Measurements from ENCODE around the gene ICE2.

ICE2 gene

DNA sequence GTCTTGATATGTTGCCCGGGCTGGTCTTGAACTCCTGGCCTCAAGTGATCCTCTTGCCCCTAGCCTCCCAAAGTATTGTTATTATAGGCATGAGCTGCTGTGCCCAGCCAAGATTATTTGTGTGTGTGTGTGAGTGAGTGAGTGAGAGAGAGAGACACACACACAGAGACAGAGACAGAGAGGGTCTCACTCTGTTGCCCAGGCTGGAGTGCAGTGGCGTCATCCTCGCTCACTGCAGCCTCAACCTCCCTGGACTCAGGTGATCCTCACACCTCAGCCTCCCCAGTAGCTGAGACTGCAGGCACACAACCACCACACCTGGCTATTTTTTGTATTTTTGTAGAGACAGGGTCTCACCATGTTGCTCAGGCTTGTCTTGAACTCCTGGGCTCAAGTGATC, 5.8 kb downstream of the ICE2 start:
- H3K9me2 ChIP-seq (replicated peaks; ENCODE audit: insufficient read depth, low read length) = no peaks in the 10 kb centered on the region
- no peak overlapping the region for H3K4me3 ChIP-seq (ENCODE audit: low read length)
- no peak for DNase-seq
- H3K4me2 ChIP-seq (ENCODE audit: low read depth, low read length) = no peak overlapping the region
- TF ChIP-seq EZH2phosphoT487 (IDR thresholded peaks at IDR 0.05; ENCODE audit: low read length) = no peak
- TF ChIP-seq, protein P1, sequence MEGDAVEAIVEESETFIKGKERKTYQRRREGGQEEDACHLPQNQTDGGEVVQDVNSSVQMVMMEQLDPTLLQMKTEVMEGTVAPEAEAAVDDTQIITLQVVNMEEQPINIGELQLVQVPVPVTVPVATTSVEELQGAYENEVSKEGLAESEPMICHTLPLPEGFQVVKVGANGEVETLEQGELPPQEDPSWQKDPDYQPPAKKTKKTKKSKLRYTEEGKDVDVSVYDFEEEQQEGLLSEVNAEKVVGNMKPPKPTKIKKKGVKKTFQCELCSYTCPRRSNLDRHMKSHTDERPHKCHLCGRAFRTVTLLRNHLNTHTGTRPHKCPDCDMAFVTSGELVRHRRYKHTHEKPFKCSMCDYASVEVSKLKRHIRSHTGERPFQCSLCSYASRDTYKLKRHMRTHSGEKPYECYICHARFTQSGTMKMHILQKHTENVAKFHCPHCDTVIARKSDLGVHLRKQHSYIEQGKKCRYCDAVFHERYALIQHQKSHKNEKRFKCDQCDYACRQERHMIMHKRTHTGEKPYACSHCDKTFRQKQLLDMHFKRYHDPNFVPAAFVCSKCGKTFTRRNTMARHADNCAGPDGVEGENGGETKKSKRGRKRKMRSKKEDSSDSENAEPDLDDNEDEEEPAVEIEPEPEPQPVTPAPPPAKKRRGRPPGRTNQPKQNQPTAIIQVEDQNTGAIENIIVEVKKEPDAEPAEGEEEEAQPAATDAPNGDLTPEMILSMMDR (IDR thresholded peaks at IDR 0.05; ENCODE audit: low read length) = no peak
- TF ChIP-seq EZH2 (optimal IDR thresholded peaks at IDR 0.05; ENCODE audit: low read depth, low read length) = no peak
- no peak overlapping the region for H3K27ac ChIP-seq (ENCODE audit: low read length)
- H3K36me3 ChIP-seq (replicated peaks; ENCODE audit: insufficient read depth, low read length) = no peaks in the 10 kb centered on the region; the same call in 1 of the 2 replicates
- peaks cover 60% of the 10 kb centered on the region for H3K79me2 ChIP-seq (ENCODE audit: low read length)
- H3F3A ChIP-seq (ENCODE audit: insufficient read depth, low read length) = no peaks in the 10 kb centered on the region
- no peak overlapping the region for H2AFZ ChIP-seq (ENCODE audit: low read length)
- no peaks in the 10 kb centered on the region for H4K20me1 ChIP-seq (ENCODE audit: insufficient read depth, low read length)
- peaks cover 16% of the 10 kb centered on the region for H3K4me1 ChIP-seq (ENCODE audit: low read length)
- no peak overlapping the region for H3K9ac ChIP-seq (ENCODE audit: low read length)
- no peaks in the 10 kb centered on the region for H3K9me3 ChIP-seq (replicated peaks; ENCODE audit: insufficient read depth, low read length)
- H3K27me3 ChIP-seq (replicated peaks; ENCODE audit: insufficient read depth, low read length) = no peaks in the 10 kb centered on the region

DNA sequence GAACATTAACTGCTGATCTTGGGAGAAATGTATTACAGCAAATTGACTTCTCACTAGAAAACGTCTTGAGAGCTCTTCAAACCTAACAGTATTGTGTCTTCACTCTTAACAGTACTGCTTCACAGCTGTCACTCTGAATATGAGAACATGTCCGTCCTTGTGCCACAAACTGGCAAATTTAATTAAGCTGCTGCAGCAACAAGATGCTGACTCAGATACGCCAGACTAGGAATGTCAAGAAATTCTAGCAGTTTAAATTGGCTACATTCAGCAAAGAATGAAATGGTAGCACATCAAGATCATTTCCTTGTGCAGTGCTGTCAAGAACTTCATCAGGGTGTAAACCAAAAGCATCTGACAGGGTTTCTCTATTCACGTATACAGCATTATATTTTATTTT, 7.6 kb downstream of the ICE2 start:
- H3K9ac ChIP-seq (ENCODE audit: low read length) = no peak overlapping the region
- H3F3A ChIP-seq (ENCODE audit: insufficient read depth, low read length) = no peaks in the 10 kb centered on the region; the same call in 1 of the 2 replicates

DNA sequence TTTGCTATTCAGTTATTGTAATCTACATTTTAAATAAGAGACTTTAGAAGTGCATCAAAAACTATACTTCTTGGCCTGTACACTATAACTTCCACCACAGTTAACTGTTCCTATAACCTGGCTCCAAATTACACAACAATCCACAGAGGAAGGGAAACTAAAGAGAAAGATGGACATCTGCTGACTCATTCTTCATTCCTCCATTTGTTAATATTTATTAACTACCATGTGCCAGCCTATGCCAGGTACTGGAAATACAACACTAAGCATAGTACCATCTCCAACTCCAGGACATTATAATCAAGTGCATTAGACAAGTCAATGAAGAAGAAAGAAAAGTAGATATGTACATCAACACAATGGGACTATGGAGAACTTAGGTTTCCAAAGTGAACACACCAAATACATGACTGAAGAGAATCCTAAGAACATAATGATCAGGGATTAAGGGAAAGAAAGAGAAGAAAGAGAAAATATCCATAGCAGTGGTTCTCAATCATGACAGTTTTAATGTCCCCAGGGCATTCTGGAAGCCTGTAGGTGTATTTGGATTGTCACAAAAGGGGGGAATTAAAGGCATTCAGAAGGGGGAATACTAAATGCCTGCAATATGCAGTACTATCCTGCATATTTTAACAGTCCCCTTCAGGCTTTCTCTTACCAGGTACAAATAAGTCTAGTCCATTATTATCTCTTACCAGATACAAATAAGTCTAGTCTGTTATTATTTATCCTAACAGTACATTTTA, 8.9 kb downstream of the ICE2 start:
- Histone ChIP-seq H3K9me2 (replicated peaks; ENCODE audit: insufficient read depth, low read length) (no peaks in the 10 kb centered on the region), H3F3A (ENCODE audit: insufficient read depth, low read length) (no peaks in the 10 kb centered on the region; the same call in 1 of the 2 replicates), H3K9ac (ENCODE audit: low read length) (no peak overlapping the region), H3K4me3 (ENCODE audit: low read length) (no peak overlapping the region), H4K20me1 (ENCODE audit: insufficient read depth, low read length) (no peaks in the 10 kb centered on the region), H3K27me3 (replicated peaks; ENCODE audit: insufficient read depth, low read length) (no peaks in the 10 kb centered on the region), H3K27ac (ENCODE audit: low read length) (no peak overlapping the region), H3K36me3 (replicated peaks; ENCODE audit: insufficient read depth, low read length) (peaks cover 4% of the 10 kb centered on the region; the same call in 1 of the 2 replicates), H3K4me1 (ENCODE audit: low read length) (no peaks in the 10 kb centered on the region), H3K9me3 (replicated peaks; ENCODE audit: insufficient read depth, low read length) (no peaks in the 10 kb centered on the region), H3K4me2 (ENCODE audit: low read depth, low read length) (no peak overlapping the region), H3K79me2 (ENCODE audit: low read length) (peaks cover 36% of the 10 kb centered on the region), H2AFZ (ENCODE audit: low read length) (no peak overlapping the region)
- no peak for TF ChIP-seq EZH2 (optimal IDR thresholded peaks at IDR 0.05; ENCODE audit: low read depth, low read length)
- TF ChIP-seq EZH2phosphoT487 (IDR thresholded peaks at IDR 0.05; ENCODE audit: low read length) = no peak
- TF ChIP-seq, protein P1 (IDR thresholded peaks at IDR 0.05; ENCODE audit: low read length) = no peak
- no peak for DNase-seq

More for the DNA sequence above, 7.6 kb downstream of the ICE2 start:
- Histone ChIP-seq H3K27me3 (replicated peaks; ENCODE audit: insufficient read depth, low read length) (no peaks in the 10 kb centered on the region), H4K20me1 (ENCODE audit: insufficient read depth, low read length) (no peaks in the 10 kb centered on the region), H3K9me2 (replicated peaks; ENCODE audit: insufficient read depth, low read length) (no peaks in the 10 kb centered on the region), H3K4me1 (ENCODE audit: low read length) (no peaks in the 10 kb centered on the region), H3K27ac (ENCODE audit: low read length) (no peak overlapping the region), H3K36me3 (replicated peaks; ENCODE audit: insufficient read depth, low read length) (peaks cover 1% of the 10 kb centered on the region; the same call in 1 of the 2 replicates), H3K4me3 (ENCODE audit: low read length) (no peak overlapping the region), H3K79me2 (ENCODE audit: low read length) (peaks cover 41% of the 10 kb centered on the region), H3K9me3 (replicated peaks; ENCODE audit: insufficient read depth, low read length) (no peaks in the 10 kb centered on the region), H3K4me2 (ENCODE audit: low read depth, low read length) (no peak overlapping the region), H2AFZ (ENCODE audit: low read length) (no peak overlapping the region)
- TF ChIP-seq EZH2 (optimal IDR thresholded peaks at IDR 0.05; ENCODE audit: low read depth, low read length) (no peak), EZH2phosphoT487 (IDR thresholded peaks at IDR 0.05; ENCODE audit: low read length) (no peak)
- TF ChIP-seq, protein P1 (IDR thresholded peaks at IDR 0.05; ENCODE audit: low read length) = no peak
- no peak for DNase-seq
